K562 (cell line): ENCODE results near the gene FEM1B. TPM values are rescaled to one million over a fixed set of nuclear protein-coding genes. Genes with fewer than 3 reads are reported as not detected.

Experiments used
- ATAC-seq: fragments of 200-7000 bp; cut with Tn5 transposase; 3 replicates; pipeline ENCODE4 v1.9.1; 2020; ENCODE audit warnings: moderate library complexity
- BruUV-seq: library from RNA; stranded (reverse); fragments of 400-500 nt; replicated peaks from 2 replicates; lab custom pipeline; 2021; lab: Mats Ljungman, UMichigan
- CTCF ChIA-PET: fragments of 300-600 bp; formaldehyde crosslinking; extraction: SDS; loops from one replicate; lab custom pipeline; 2021; ENCODE audit warnings: low intra/inter-chr PET ratio; lab: Yijun Ruan, JAX
- POLR2A ChIA-PET: fragments of 300-600, 350-650 bp; sonication (Branson Sonifier 250); formaldehyde crosslinking; extraction: SDS; loops from one replicate; lab custom pipeline; 2021; ENCODE audit warnings: antibody characterized with exemption, inconsistent platforms; lab: Yijun Ruan, JAX
- DNase-seq, 4 experiments: peaks; one replicate each; pipeline versions ENCODE4 v3.0.0 to v3.0.0-alpha.2; 2011 to 2018; ENCODE audit warnings: low spot score in 3 of 4, mixed read lengths in 3 of 4; ENCODE audit errors: extremely low read depth in 1 of 4
- FAIRE-seq: peaks from 2 replicates; lab custom pipeline; 2011; peaks lifted over from hg19 to GRCh38; lab: Jason Lieb, UNC
- H2AFZ ChIP-seq: 2 replicates; pipeline ENCODE4 v1.6.0; 2011; ENCODE audit warnings: low read depth, low read length, control low read depth, inconsistent platforms
- H3K27ac ChIP-seq: fragments of 200-600 bp; 3 replicates; pipeline ENCODE4 v1.8.0; 2011; ENCODE audit warnings: low read depth, mild to moderate bottlenecking, control low read depth, inconsistent platforms, low read length, moderate library complexity, mixed read lengths; ENCODE audit errors: extremely low read depth
- H3K27me3 ChIP-seq, 2 experiments: fragments of 300-600 bp in 1 of 2; 2 replicates in 1 of 2; 3 replicates in 1 of 2; pipeline versions ENCODE4 v1.6.0 to v1.8.0; 2011; ENCODE audit warnings: inconsistent platforms in 2 of 2, low read length in 2 of 2, mild to moderate bottlenecking in 1 of 2, mixed read lengths in 1 of 2, moderate library complexity in 1 of 2; ENCODE audit not compliant: control insufficient read depth in 2 of 2, insufficient read depth in 2 of 2
- H3K36me3 ChIP-seq: fragments of 300-600 bp; 3 replicates; pipeline ENCODE4 v1.8.0; 2011; ENCODE audit warnings: mild to moderate bottlenecking, low read length, inconsistent platforms; ENCODE audit not compliant: control insufficient read depth, insufficient read depth
- H3K4me1 ChIP-seq, 2 experiments: fragments of 200-600 bp in 1 of 2; replicated peaks in 1 of 2; 2 replicates in 1 of 2; 3 replicates in 1 of 2; pipeline versions ENCODE4 v1.5.1 to v1.8.0; 2011; ENCODE audit warnings: inconsistent platforms in 2 of 2, low read length in 2 of 2, mild to moderate bottlenecking in 1 of 2, mixed read lengths in 1 of 2, moderate library complexity in 1 of 2; ENCODE audit not compliant: control insufficient read depth in 2 of 2, insufficient read depth in 2 of 2
- H3K4me2 ChIP-seq: 2 replicates; pipeline ENCODE4 v1.6.1; 2011; ENCODE audit warnings: low read length, control low read depth, inconsistent platforms, mixed read lengths; ENCODE audit not compliant: insufficient read depth
- H3K4me3 ChIP-seq: fragments of 200-600 bp; sonication (generic), shearing (Covaris generic); 2 replicates; pipeline ENCODE4 v1.5.1; 2016; ENCODE audit warnings: control low read depth, inconsistent platforms
- H3K79me2 ChIP-seq: fragments of 200-600 bp; 3 replicates; pipeline ENCODE4 v1.8.0; 2011; ENCODE audit warnings: low read length, inconsistent platforms; ENCODE audit not compliant: control insufficient read depth, insufficient read depth
- H3K9ac ChIP-seq, 2 experiments: 2 replicates each; pipeline versions ENCODE4 v1.6.0 to v1.6.1; 2011; ENCODE audit warnings: low read depth in 2 of 2, low read length in 2 of 2, control low read depth in 1 of 2, inconsistent platforms in 1 of 2, mild to moderate bottlenecking in 1 of 2, mixed read lengths in 1 of 2; ENCODE audit not compliant: insufficient read depth in 1 of 2
- H3K9me1 ChIP-seq: one replicate; pipeline ENCODE4 v1.6.0; 2011; ENCODE audit warnings: inconsistent platforms, mild to moderate bottlenecking, low read length, moderate library complexity; ENCODE audit not compliant: control insufficient read depth, insufficient read depth
- H3K9me3 ChIP-seq: replicated peaks from 2 replicates; pipeline ENCODE4 v1.5.1; 2011; ENCODE audit warnings: low read depth, low read length, inconsistent platforms; ENCODE audit not compliant: control insufficient read depth, insufficient read depth
- H4K20me1 ChIP-seq: replicated peaks from 2 replicates; pipeline ENCODE4 v1.6.1; 2011; ENCODE audit warnings: low read length, inconsistent platforms, mixed read lengths; ENCODE audit not compliant: control insufficient read depth, insufficient read depth
- ARNT ChIP-seq, 2 experiments: fragments of 450-650 bp; IDR thresholded peaks; 2 replicates each; pipeline ENCODE4 v1.6.1; 2016; ENCODE audit warnings: mild to moderate bottlenecking in 1 of 2
- BCLAF1 ChIP-seq, 2 experiments: fragments of 450-650 bp in 1 of 2; IDR thresholded peaks; 2 replicates each; pipeline ENCODE4 v1.6.1; 2011 to 2017; ENCODE audit warnings: low read depth in 2 of 2, antibody characterized with exemption in 1 of 2, borderline replicate concordance in 1 of 2, low read length in 1 of 2, mild to moderate bottlenecking in 1 of 2, mixed read lengths in 1 of 2; ENCODE audit not compliant: control insufficient read depth in 1 of 2
- CBFA2T2 ChIP-seq: fragments of 450-650 bp; conservative IDR thresholded peaks from 2 replicates; pipeline ENCODE4 v1.6.1; 2017; ENCODE audit warnings: mild to moderate bottlenecking
- ELK3 ChIP-seq: fragments of 450-650 bp; formaldehyde crosslinking; IDR thresholded peaks from 2 replicates; pipeline ENCODE4 v1.4.0; 2020; ENCODE audit warnings: mild to moderate bottlenecking
- FOSL1 ChIP-seq: fragments of 200-800 bp; sonication (Bioruptor generic); conservative IDR thresholded peaks from 2 replicates; pipeline ENCODE4 v1.6.1; 2016; ENCODE audit warnings: missing genetic modification characterization, missing compliant biosample characterization
- HMGN3 ChIP-seq: IDR thresholded peaks from 2 replicates; pipeline ENCODE4 v1.6.1; 2011; ENCODE audit warnings: borderline replicate concordance, low read depth, mild to moderate bottlenecking, mixed read lengths, low read length; ENCODE audit not compliant: insufficient read length; ENCODE audit errors: extremely low read depth
- KDM1A ChIP-seq, 2 experiments: fragments of 450-650 bp; IDR thresholded peaks; 2 replicates each; pipeline ENCODE4 v1.6.1; 2016; ENCODE audit warnings: mild to moderate bottlenecking in 2 of 2
- MBD2 ChIP-seq: sonication (generic); IDR thresholded peaks from 2 replicates; pipeline ENCODE4 v1.6.1; 2016; ENCODE audit warnings: low read depth, borderline replicate concordance
- NCOA2 ChIP-seq, 2 experiments: fragments of 450-650 bp; IDR thresholded peaks; 2 replicates each; pipeline ENCODE4 v1.6.1; 2018; ENCODE audit warnings: mild to moderate bottlenecking in 2 of 2, moderate library complexity in 1 of 2; ENCODE audit not compliant: partially characterized antibody in 2 of 2
- NFRKB ChIP-seq: fragments of 450-650 bp; IDR thresholded peaks from 2 replicates; pipeline ENCODE4 v1.6.1; 2016; ENCODE audit warnings: low read depth
- POLR3A ChIP-seq: IDR thresholded peaks from 2 replicates; pipeline ENCODE4 v1.6.1; 2011; ENCODE audit warnings: borderline replicate concordance, mild to moderate bottlenecking, moderate library complexity; ENCODE audit not compliant: insufficient read length, insufficient read depth; ENCODE audit errors: extremely low read depth
- RBM25 ChIP-seq: fragments of 200-400 bp; formaldehyde crosslinking; IDR thresholded peaks from 2 replicates; pipeline ENCODE4 v1.6.1; 2018; ENCODE audit warnings: low read length, low read depth, moderate library complexity; ENCODE audit not compliant: severe bottlenecking
- TAF7 ChIP-seq: fragments of 450-650 bp; IDR thresholded peaks from 2 replicates; pipeline ENCODE4 v1.6.1; 2016; ENCODE audit warnings: missing genetic modification characterization, missing compliant biosample characterization
- ZNF253 ChIP-seq: fragments of 250-450 bp; sonication (Bioruptor Pico); conservative IDR thresholded peaks from 2 replicates; pipeline ENCODE4 v1.6.1; 2021; ENCODE audit warnings: mild to moderate bottlenecking
- ZNF280B ChIP-seq: fragments of 250-450 bp; sonication (Bioruptor Pico); IDR thresholded peaks from 2 replicates; pipeline ENCODE4 v1.5.1; 2021; ENCODE audit warnings: mild to moderate bottlenecking
- ZNF316 ChIP-seq: fragments of 450-650 bp; IDR thresholded peaks from 2 replicates; pipeline ENCODE4 v1.6.1; 2016
- ZNF586 ChIP-seq: fragments of 450-650 bp; formaldehyde crosslinking; conservative IDR thresholded peaks from 2 replicates; pipeline ENCODE4 v1.4.0; 2020; ENCODE audit warnings: mild to moderate bottlenecking, moderate library complexity
- WGBS: fragments of 100-300 bp; shearing (Covaris generic); methylation state at CpG from one replicate; pipeline ENCODE4 v1.1.6; 2016; ENCODE audit warnings: low coverage, mixed read lengths; ENCODE audit not compliant: insufficient coverage; ENCODE audit errors: missing lambda C conversion rate; 5-methylcytosine and 5-hydroxymethylcytosine counted together
- in situ Hi-C: fragments of 300-500 bp; cut with MboI; formaldehyde crosslinking; loops from 4 replicates; pipeline ENCODE4 v1.15.0; 2018; ENCODE audit warnings: inconsistent platforms, mixed read lengths
- intact Hi-C: fragments of 100-400 bp; cut with micrococcal nuclease; formaldehyde crosslinking; loops from 2 replicates; pipeline ENCODE4 v1.14.2; 2022
- polyA plus RNA-seq, 8 experiments: library from polyadenylated mRNA; depleted of rRNA in 4 of 8; stranded (reverse) in 5 of 8; unstranded in 3 of 8; fragments of >200 nt; fragmentation: Nextera tagmentation in 2 of 8; fragmentation: Illumina TruSeq in 1 of 8; extraction: Ambion mirVana in 2 of 8; extraction: Trizol in 1 of 8; gene quantifications; 2 replicates each; pipeline versions ENCODE4 v1.2.1 to v1.2.3, GENCODE V29; 2011 to 2014; ENCODE audit warnings: inconsistent platforms in 1 of 8, missing spikeins in 1 of 8
- total RNA-seq, 7 experiments: library from RNA; depleted of rRNA in 6 of 7; stranded (reverse); fragments of >200 nt in 6 of 7; fragmentation: Illumina TruSeq in 2 of 7; extraction: Trizol in 2 of 7; gene quantifications; 2 replicates each; pipeline versions ENCODE4 v1.2.1 to v1.2.3, GENCODE V29; 2011 to 2021; ENCODE audit warnings: low replicate concordance in 1 of 7

Gene FEM1B
- total and polyA plus RNA-seq, 9 of the 15 experiments (the other 6 are each of a cell fraction or from before 2014, with no cell fraction given), result 5.9 to 61.6 (median 20.1) TPM

- H4K20me1 ChIP-seq, result peaks cover 6% of the 10 kb centered on the region; the same call in 1 of the 2 replicates
- POLR2A ChIA-PET, result interaction anchor here (0.6 to 2.5 kb wide), 3 partner anchors 8 to 387 kb away, joined by 3 to 8 read pairs (median 8); partner anchors contain the start of gene FEM1B
- 90% methylated on average over 2 of the region's 2 CpGs for WGBS
Measured at GRCh38 chr15:68289057-68289456, 11.5 kb downstream of the FEM1B start.

More at GRCh38 chr15:68289057-68289456, 11.5 kb downstream of the FEM1B start:
- in situ Hi-C loops (no loop called here), intact Hi-C loops (no loop called here)
- Histone ChIP-seq H3K27me3 (no peaks in the 10 kb centered on the region), H3K9me3 (peaks cover 10% of the 10 kb centered on the region), H3K9ac (no peak overlapping the region), H3K9me1 (peaks cover 3% of the 10 kb centered on the region), H2AFZ (no peak overlapping the region), H3K79me2 (peaks cover 80% of the 10 kb centered on the region), H3K4me2 (no peak overlapping the region), H3K27ac (no peak overlapping the region), H3K4me1 (peaks cover 0 to 5% of the 10 kb centered on the region in 2 experiments; a peak in 2 of 5 replicates), H3K4me3 (no peak overlapping the region), H3K36me3 (peaks cover 67% of the 10 kb centered on the region)
- TF ChIP-seq ZNF586 (CRISPR knock-in tag) (no peak), NFRKB (no peak), HMGN3 (no peak), TAF7 (no peak), ARNT (IDR thresholded peaks at IDR 0.05) (no peak), MBD2 (no peak), FOSL1 (no peak), NCOA2 (IDR thresholded peaks at IDR 0.05; ENCODE audit: partially characterized antibody in 2 of 2) (no peak), ZNF280B (CRISPR knock-in tag) (no peak), BCLAF1 (IDR thresholded peaks at IDR 0.05; ENCODE audit: borderline replicate concordance in 1 of 2, control insufficient read depth in 1 of 2, low read depth in 2 of 2, low read length in 1 of 2) (no peak), ZNF316 (no peak), RBM25 (no peak), ZNF253 (CRISPR knock-in tag) (no peak), POLR3A (no peak), ELK3 (CRISPR knock-in tag) (no peak), KDM1A (IDR thresholded peaks at IDR 0.05) (no peak), CBFA2T2 (no peak)
- CTCF ChIA-PET, result no interaction called here
- FAIRE-seq (no peak), ATAC-seq (no peak), DNase-seq (no peak)
- BruUV-seq, result no TSS peak
